Measurements from ENCODE around the gene PNPLA7. TPM values are rescaled to one million over a fixed set of nuclear protein-coding genes. Genes with fewer than 3 reads are reported as not detected.

Gene PNPLA7
- total RNA-seq, 2 experiments from 2014 or later = 4.5 to 5.0 TPM

- Mint-ChIP-seq H3K27ac (no peak overlapping the region), H3K27me3 (no peaks in the 10 kb centered on the region), H3K36me3 (ENCODE audit: low read depth) (no peaks in the 10 kb centered on the region), H3K4me1 (peaks cover 5% of the 10 kb centered on the region), H3K9me3 (peaks cover 4% of the 10 kb centered on the region), H3K4me3 (no peak overlapping the region)
- ChIA-PET CTCF (interaction anchor here (0.7 kb wide), 1 partner anchor 58 kb away, joined by 3 read pairs; the partner anchor contains the start of genes EXD3 and NOXA1), POLR2A (no interaction called here)
- no peak for DNase-seq
Measured at GRCh38 chr9:137480686-137481683, 69.2 kb downstream of the PNPLA7 start.

- Mint-ChIP-seq H3K4me3 (no peak overlapping the region), H3K27ac (no peak overlapping the region)
Measured at GRCh38 chr9:137479892-137480685, 70.1 kb downstream of the PNPLA7 start.

GRCh38 chr9:137478962-137479861, 71.0 kb downstream of the PNPLA7 start:
- Mint-ChIP-seq H3K27me3 (no peaks in the 10 kb centered on the region), H3K36me3 (ENCODE audit: low read depth) (peaks cover 6% of the 10 kb centered on the region), H3K27ac (no peak overlapping the region), H3K9me3 (peaks cover 11% of the 10 kb centered on the region), H3K4me1 (peaks cover 5% of the 10 kb centered on the region), H3K4me3 (no peak overlapping the region)
- no peak for DNase-seq
- CTCF ChIA-PET = no interaction called here
- POLR2A ChIA-PET = no interaction called here

More at GRCh38 chr9:137479892-137480685, 70.1 kb downstream of the PNPLA7 start:
- Mint-ChIP-seq H3K4me1 (peaks cover 5% of the 10 kb centered on the region), H3K9me3 (peaks cover 9% of the 10 kb centered on the region), H3K27me3 (no peaks in the 10 kb centered on the region), H3K36me3 (ENCODE audit: low read depth) (peaks cover 3% of the 10 kb centered on the region)
- no peak for DNase-seq
- ChIA-PET CTCF (no interaction called here), POLR2A (no interaction called here)

GRCh38 chr9:137478613-137478961, 71.6 kb downstream of the PNPLA7 start:
- H3K27ac Mint-ChIP-seq = no peak overlapping the region
- POLR2A ChIA-PET = no interaction called here
- H3K4me1 Mint-ChIP-seq = peaks cover 5% of the 10 kb centered on the region
- no peak for DNase-seq
- peaks cover 15% of the 10 kb centered on the region for H3K9me3 Mint-ChIP-seq
- H3K4me3 Mint-ChIP-seq = no peak overlapping the region
- CTCF ChIA-PET = no interaction called here
- H3K27me3 Mint-ChIP-seq = no peaks in the 10 kb centered on the region
- H3K36me3 Mint-ChIP-seq (ENCODE audit: low read depth) = peaks cover 8% of the 10 kb centered on the region

GRCh38 chr9:137477778-137478612, 72.2 kb downstream of the PNPLA7 start:
- ChIA-PET CTCF (no interaction called here), POLR2A (no interaction called here)
- H3K27me3 Mint-ChIP-seq = no peaks in the 10 kb centered on the region
- no peak overlapping the region for H3K27ac Mint-ChIP-seq
- peaks cover 14% of the 10 kb centered on the region for H3K36me3 Mint-ChIP-seq (ENCODE audit: low read depth)
- H3K4me3 Mint-ChIP-seq = no peak overlapping the region
- no peak for DNase-seq
- H3K9me3 Mint-ChIP-seq = peaks cover 21% of the 10 kb centered on the region
- peaks cover 5% of the 10 kb centered on the region for H3K4me1 Mint-ChIP-seq

GRCh38 chr9:137476856-137477255, 73.3 kb downstream of the PNPLA7 start:
- no peak for DNase-seq
- no peaks in the 10 kb centered on the region for H3K27me3 Mint-ChIP-seq
- H3K4me1 Mint-ChIP-seq = peaks cover 3% of the 10 kb centered on the region
- CTCF ChIA-PET = no interaction called here
- H3K9me3 Mint-ChIP-seq = peaks cover 24% of the 10 kb centered on the region
- H3K27ac Mint-ChIP-seq = no peak overlapping the region
- H3K4me3 Mint-ChIP-seq = no peak overlapping the region
- peaks cover 16% of the 10 kb centered on the region for H3K36me3 Mint-ChIP-seq (ENCODE audit: low read depth)
- POLR2A ChIA-PET = no interaction called here

GRCh38 chr9:137475666-137476065, 74.5 kb downstream of the PNPLA7 start:
- H3K36me3 Mint-ChIP-seq (ENCODE audit: low read depth) = peaks cover 16% of the 10 kb centered on the region
- peaks cover 2% of the 10 kb centered on the region for H3K27me3 Mint-ChIP-seq
- ChIA-PET CTCF (no interaction called here), POLR2A (no interaction called here)
- H3K4me1 Mint-ChIP-seq = peaks cover 2% of the 10 kb centered on the region
- DNase-seq = no peak
- peaks cover 24% of the 10 kb centered on the region for H3K9me3 Mint-ChIP-seq
- H3K4me3 Mint-ChIP-seq = no peak overlapping the region
- H3K27ac Mint-ChIP-seq = no peak overlapping the region

GRCh38 chr9:137474271-137474670, 75.9 kb downstream of the PNPLA7 start:
- ChIA-PET POLR2A (no interaction called here), CTCF (no interaction called here)
- Mint-ChIP-seq H3K4me1 (peaks cover 8% of the 10 kb centered on the region), H3K27ac (no peak overlapping the region), H3K27me3 (peaks cover 9% of the 10 kb centered on the region), H3K9me3 (peaks cover 24% of the 10 kb centered on the region), H3K36me3 (ENCODE audit: low read depth) (peaks cover 16% of the 10 kb centered on the region), H3K4me3 (no peak overlapping the region)
- no peak for DNase-seq

- peaks cover 16% of the 10 kb centered on the region for H3K36me3 Mint-ChIP-seq (ENCODE audit: low read depth)
- peaks cover 18% of the 10 kb centered on the region for H3K9me3 Mint-ChIP-seq
- H3K27me3 Mint-ChIP-seq = peaks cover 15% of the 10 kb centered on the region
- DNase-seq = no peak
- ChIA-PET CTCF (interaction anchor here (0.7 to 0.9 kb wide), 2 partner anchors 48 to 155 kb away, joined by 3 to 10 read pairs; partner anchors contain the start of genes EXD3 and NOXA1), POLR2A (no interaction called here)
- no peak overlapping the region for H3K4me3 Mint-ChIP-seq
- no peak overlapping the region for H3K27ac Mint-ChIP-seq
- peaks cover 11% of the 10 kb centered on the region for H3K4me1 Mint-ChIP-seq
Measured at GRCh38 chr9:137470785-137471184, 79.4 kb downstream of the PNPLA7 start.

- Mint-ChIP-seq H3K27me3 (peaks cover 15% of the 10 kb centered on the region), H3K36me3 (ENCODE audit: low read depth) (peaks cover 2% of the 10 kb centered on the region), H3K27ac (no peak overlapping the region), H3K4me1 (peaks cover 13% of the 10 kb centered on the region), H3K4me3 (no peak overlapping the region), H3K9me3 (peaks cover 2% of the 10 kb centered on the region)
- ChIA-PET POLR2A (interaction anchor here (1.8 kb wide), 1 partner anchor 227 kb away, joined by 4 read pairs; the partner anchor contains the start of gene TUBB4B), CTCF (no interaction called here)
- DNase-seq = no peak
Measured at GRCh38 chr9:137467896-137468295, 82.3 kb downstream of the PNPLA7 start.

GRCh38 chr9:137467161-137467581, 83.0 kb downstream of the PNPLA7 start:
- DNase-seq = no peak
- Mint-ChIP-seq H3K4me1 (peaks cover 14% of the 10 kb centered on the region), H3K36me3 (ENCODE audit: low read depth) (no peaks in the 10 kb centered on the region), H3K4me3 (no peak overlapping the region), H3K9me3 (no peaks in the 10 kb centered on the region), H3K27me3 (peaks cover 15% of the 10 kb centered on the region), H3K27ac (no peak overlapping the region)
- POLR2A ChIA-PET = no interaction called here
- CTCF ChIA-PET = no interaction called here

Measured in activated CD4-positive, alpha-beta memory T cell treated with anti-CD3 and anti-CD28 coated beads, Interleukin-2, amount 10 ng/mL, durations not matched to agents 7 days and 5 days (primary cell).